Neural crest cell (in vitro differentiated cells): Measurements from ENCODE around the gene INPP4B. TPM values are rescaled to one million over a fixed set of nuclear protein-coding genes. Genes with fewer than 3 reads are reported as not detected.

ENCODE experiments used
- DNase-seq: peaks from one replicate; pipeline ENCODE4 v3.0.0; 2021; ENCODE audit warnings: low read depth, mixed read lengths, low spot score
- H3K27ac Mint-ChIP-seq: one replicate; pipeline ENCODE4 v1.8.0; 2021; ENCODE audit warnings: mild to moderate bottlenecking, mixed read lengths; ENCODE audit not compliant: unreplicated experiment
- H3K27me3 Mint-ChIP-seq: 2 replicates; pipeline ENCODE4 v1.8.0; 2021; ENCODE audit warnings: low read depth, mild to moderate bottlenecking, mixed read lengths
- H3K36me3 Mint-ChIP-seq: 2 replicates; pipeline ENCODE4 v1.8.0; 2021; ENCODE audit warnings: low read depth, mild to moderate bottlenecking, mixed read lengths
- H3K4me1 Mint-ChIP-seq: 2 replicates; pipeline ENCODE4 v1.8.0; 2021; ENCODE audit warnings: mixed read lengths
- H3K4me3 Mint-ChIP-seq: one replicate; pipeline ENCODE4 v1.8.0; 2021; ENCODE audit warnings: mild to moderate bottlenecking, mixed read lengths
- H3K9me3 Mint-ChIP-seq: 2 replicates; pipeline ENCODE4 v1.8.0; 2021; ENCODE audit warnings: mixed read lengths
- CTCF ChIP-seq: fragments of 200-600 bp; sonication (generic); conservative IDR thresholded peaks from 2 replicates; pipeline ENCODE4 v1.5.0; 2021; ENCODE audit warnings: antibody characterized with exemption, mild to moderate bottlenecking
- total RNA-seq: library from RNA; stranded (reverse); gene quantifications from 2 replicates; pipeline ENCODE4 v1.2.1, GENCODE V29; 2021

The INPP4B gene
- total RNA-seq, 1 donor from 2014 or later: 7.3 TPM

- Mint-ChIP-seq H3K9me3 (peaks cover 2% of the 10 kb centered on the region), H3K4me1 (peaks cover 19% of the 10 kb centered on the region), H3K36me3 (peaks cover 3% of the 10 kb centered on the region), H3K4me3 (peak overlapping the region; percentile 1), H3K27me3 (no peaks in the 10 kb centered on the region), H3K27ac (peak overlapping the region; percentile 69)
- no peak for TF ChIP-seq CTCF
- DNase-seq: no peak
Observed at GRCh38 chr4:142339053-142339452, 507.0 kb downstream of the INPP4B start.

- Mint-ChIP-seq H3K9me3 (peaks cover 4% of the 10 kb centered on the region), H3K4me3 (no peak overlapping the region), H3K36me3 (peaks cover 3% of the 10 kb centered on the region), H3K27ac (no peak overlapping the region), H3K27me3 (no peaks in the 10 kb centered on the region), H3K4me1 (peaks cover 22% of the 10 kb centered on the region)
- no peak for TF ChIP-seq CTCF
- no peak for DNase-seq
Observed at GRCh38 chr4:142336251-142336934, 509.7 kb downstream of the INPP4B start.

- no peak overlapping the region for H3K27ac Mint-ChIP-seq
- peaks cover 24% of the 10 kb centered on the region for H3K4me1 Mint-ChIP-seq
- no peak for DNase-seq
- TF ChIP-seq CTCF: no peak
- H3K4me3 Mint-ChIP-seq: no peak overlapping the region
- peaks cover 4% of the 10 kb centered on the region for H3K9me3 Mint-ChIP-seq
- no peaks in the 10 kb centered on the region for H3K27me3 Mint-ChIP-seq
- H3K36me3 Mint-ChIP-seq: peaks cover 3% of the 10 kb centered on the region
Observed at GRCh38 chr4:142334931-142335330, 511.2 kb downstream of the INPP4B start.

GRCh38 chr4:142331646-142332045 lies 514.5 kb downstream of the INPP4B start:
- TF ChIP-seq CTCF: no peak
- Mint-ChIP-seq H3K36me3 (peaks cover 3% of the 10 kb centered on the region), H3K27ac (no peak overlapping the region), H3K27me3 (no peaks in the 10 kb centered on the region), H3K4me3 (no peak overlapping the region), H3K9me3 (peaks cover 2% of the 10 kb centered on the region), H3K4me1 (peaks cover 14% of the 10 kb centered on the region)
- DNase-seq: no peak

GRCh38 chr4:142331132-142331531 lies 515.0 kb downstream of the INPP4B start:
- Mint-ChIP-seq H3K4me1 (peaks cover 14% of the 10 kb centered on the region), H3K27ac (no peak overlapping the region), H3K9me3 (peaks cover 2% of the 10 kb centered on the region)

More at GRCh38 chr4:142331132-142331531, 515.0 kb downstream of the INPP4B start:
- TF ChIP-seq CTCF: no peak
- Mint-ChIP-seq H3K36me3 (peaks cover 3% of the 10 kb centered on the region), H3K27me3 (no peaks in the 10 kb centered on the region), H3K4me3 (no peak overlapping the region)
- no peak for DNase-seq
